SU-DHL-6 (cell line): Measurements from ENCODE around the gene TNIP1.

Source experiments
- H2AFZ ChIP-seq: fragments of 200-600 bp; sonication (generic); 2 replicates; pipeline ENCODE4 v1.6.1; 2014; ENCODE audit warnings: low read depth, mild to moderate bottlenecking, moderate library complexity, mixed read lengths, antibody characterized with exemption, low read length; ENCODE audit not compliant: severe bottlenecking
- H3F3A ChIP-seq: fragments of 200-600 bp; shearing (Covaris generic); 2 replicates; pipeline ENCODE4 v1.6.0; 2016; ENCODE audit warnings: antibody characterized with exemption, mild to moderate bottlenecking; ENCODE audit not compliant: insufficient read depth
- H3K27ac ChIP-seq: fragments of 200-600 bp; sonication (generic); 2 replicates; pipeline ENCODE4 v1.5.1; 2016; ENCODE audit warnings: low read depth, mild to moderate bottlenecking, low read length, moderate library complexity, mixed read lengths
- H3K27me3 ChIP-seq: fragments of 200-600 bp; sonication (generic), shearing (Covaris generic); 2 replicates; pipeline ENCODE4 v1.6.0; 2014; ENCODE audit warnings: mild to moderate bottlenecking, low read length
- H3K36me3 ChIP-seq: fragments of 200-600 bp; sonication (generic); 2 replicates; pipeline ENCODE4 v1.6.1; 2014; ENCODE audit warnings: mild to moderate bottlenecking, low read length, mixed read lengths
- H3K4me2 ChIP-seq: fragments of 300-600, 200-600 bp; shearing (Covaris generic), sonication (generic); 2 replicates; pipeline ENCODE4 v1.6.0; 2014; ENCODE audit warnings: low read length, low read depth, mild to moderate bottlenecking; ENCODE audit not compliant: poor library complexity, severe bottlenecking
- H3K4me3 ChIP-seq: fragments of 200-600 bp; sonication (generic); 2 replicates; pipeline ENCODE4 v1.5.1; 2014; ENCODE audit warnings: antibody characterized with exemption, low read length, mild to moderate bottlenecking, mixed read lengths; ENCODE audit not compliant: insufficient read depth, poor library complexity, severe bottlenecking
- H3K79me2 ChIP-seq: fragments of 200-600 bp; sonication (generic); 2 replicates; pipeline ENCODE4 v1.6.1; 2014; ENCODE audit warnings: mild to moderate bottlenecking, low read length, moderate library complexity; ENCODE audit not compliant: insufficient read depth
- H3K9ac ChIP-seq: fragments of 200-600 bp; sonication (generic); 2 replicates; pipeline ENCODE4 v1.7.0; 2014; ENCODE audit warnings: mild to moderate bottlenecking, low read length
- H3K9me2 ChIP-seq: fragments of 200-600 bp; sonication (generic); replicated peaks from 2 replicates; pipeline ENCODE4 v1.6.1; 2014; ENCODE audit warnings: low read length; ENCODE audit not compliant: insufficient read depth
- H3K9me3 ChIP-seq: fragments of 200-600 bp; sonication (generic); 2 replicates; pipeline ENCODE4 v1.6.1; 2014; ENCODE audit warnings: low read length, mixed read lengths; ENCODE audit not compliant: insufficient read depth
- H4K20me1 ChIP-seq: fragments of 200-600 bp; sonication (generic); 2 replicates; pipeline ENCODE4 v1.6.1; 2014; ENCODE audit warnings: low read depth, mild to moderate bottlenecking, antibody characterized with exemption, low read length, moderate library complexity, mixed read lengths
- CTCF ChIP-seq: fragments of 200-600 bp; sonication (generic); IDR thresholded peaks from one replicate; pipeline ENCODE4 v1.5.1; 2017; ENCODE audit warnings: antibody characterized with exemption, mild to moderate bottlenecking, low read length, moderate library complexity; ENCODE audit not compliant: insufficient read depth, poor library complexity, severe bottlenecking
- EZH2phosphoT487 ChIP-seq: fragments of 200-600 bp; sonication (generic), shearing (Covaris generic); conservative IDR thresholded peaks from 2 replicates; pipeline ENCODE4 v1.6.1; 2018; ENCODE audit warnings: mild to moderate bottlenecking, antibody characterized with exemption, low read length, moderate library complexity, mixed read lengths

TNIP1 gene

GRCh38 chr5:151001436-151001835 lies 79.4 kb downstream of the TNIP1 start:
- TF ChIP-seq EZH2phosphoT487 (no peak), CTCF (no peak)
- Histone ChIP-seq H3F3A (no peaks in the 10 kb centered on the region), H3K9me2 (no peaks in the 10 kb centered on the region), H3K4me2 (no peak overlapping the region), H3K27ac (no peak overlapping the region), H3K9ac (no peak overlapping the region), H3K36me3 (no peaks in the 10 kb centered on the region), H4K20me1 (no peaks in the 10 kb centered on the region), H3K27me3 (peaks cover 3% of the 10 kb centered on the region; the same call in 1 of the 2 replicates), H3K4me3 (no peak overlapping the region), H3K79me2 (no peaks in the 10 kb centered on the region), H2AFZ (no peak overlapping the region), H3K9me3 (no peaks in the 10 kb centered on the region)

GRCh38 chr5:150999704-151000442 lies 81.0 kb downstream of the TNIP1 start:
- Histone ChIP-seq H3K27me3 (peaks cover 3% of the 10 kb centered on the region; the same call in 1 of the 2 replicates), H3F3A (no peaks in the 10 kb centered on the region), H3K9me3 (no peaks in the 10 kb centered on the region), H3K9me2 (no peaks in the 10 kb centered on the region), H4K20me1 (no peaks in the 10 kb centered on the region), H3K27ac (no peak overlapping the region), H3K79me2 (no peaks in the 10 kb centered on the region), H3K4me3 (no peak overlapping the region), H2AFZ (no peak overlapping the region), H3K36me3 (no peaks in the 10 kb centered on the region), H3K4me2 (no peak overlapping the region), H3K9ac (no peak overlapping the region)
- no peak for TF ChIP-seq CTCF
- no peak for TF ChIP-seq EZH2phosphoT487

GRCh38 chr5:150993826-150994412 lies 86.9 kb downstream of the TNIP1 start:
- Histone ChIP-seq H3K27me3 (no peaks in the 10 kb centered on the region), H3K4me2 (no peak overlapping the region), H3K9ac (no peak overlapping the region), H3K9me3 (no peaks in the 10 kb centered on the region), H3K36me3 (no peaks in the 10 kb centered on the region), H3K9me2 (no peaks in the 10 kb centered on the region), H3K27ac (no peak overlapping the region), H3K79me2 (no peaks in the 10 kb centered on the region), H2AFZ (no peak overlapping the region), H4K20me1 (no peaks in the 10 kb centered on the region), H3F3A (no peaks in the 10 kb centered on the region), H3K4me3 (no peak overlapping the region)
- TF ChIP-seq CTCF: no peak
- no peak for TF ChIP-seq EZH2phosphoT487
